Thoracic aorta endothelial cell (primary cell): ENCODE data around the gene CGA. TPM values are rescaled to one million over a fixed set of nuclear protein-coding genes. Genes with fewer than 3 reads are reported as not detected.

Experiments
- total RNA-seq: library from RNA; depleted of rRNA; stranded (reverse); fragments of >200 nt; gene quantifications from 2 replicates; pipeline ENCODE4 v1.2.3, GENCODE V29; 2012

The CGA gene
- total RNA-seq, result not detected in 2 replicates

DNA sequence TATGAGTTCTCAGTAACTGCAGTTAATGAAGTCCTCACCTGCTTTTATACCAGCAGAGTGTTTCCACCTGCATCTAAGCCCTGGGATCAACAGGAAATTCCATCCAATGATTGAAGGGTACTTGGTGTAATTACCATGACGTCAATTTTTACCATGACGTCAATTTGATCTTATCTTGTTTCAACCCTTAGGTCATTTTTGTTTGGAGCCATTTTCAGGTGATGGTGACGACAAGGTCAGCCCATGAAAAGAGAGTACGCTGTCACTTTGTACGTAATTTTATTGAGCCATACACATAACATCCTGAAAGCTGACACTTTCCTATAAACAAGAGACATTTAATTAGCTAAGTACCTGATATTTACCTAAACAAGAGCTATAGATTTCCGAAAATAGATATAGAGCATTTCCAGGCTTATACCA lies at the start of gene CGA:
CGA (minus strand) TSS at position 20 of the 423 bp plus-strand sequence. CDS start 6,906 bp downstream, outside the sequence.

Other genes starting within 250 kb of the CGA start
- not detected in 2 replicates for gene HTR1E, start 157.6 kb downstream of the CGA start, total RNA-seq
- 46.2 and 46.5 TPM in 2 replicates for gene ZNF292, start 60.5 kb upstream of the CGA start, total RNA-seq
- 8.0 and 9.5 TPM in 2 replicates for gene SMIM8, start 227.5 kb upstream of the CGA start, total RNA-seq
- not detected in 2 replicates for gene GJB7, start 234.2 kb upstream of the CGA start, total RNA-seq
- gene C6orf163, start 249.7 kb upstream of the CGA start, total RNA-seq, result 3.1 and 4.6 TPM in 2 replicates